22Rv1 (cell line): ENCODE measurements around the gene NID1.

ENCODE experiments used
- CTCF ChIP-seq: fragments of 450-650 bp; IDR thresholded peaks from 2 replicates; pipeline ENCODE4 v1.5.1; 2017; ENCODE audit warnings: mild to moderate bottlenecking
- ZFX ChIP-seq: fragments of 450-650 bp; IDR thresholded peaks from 2 replicates; pipeline ENCODE4 v1.6.1; 2017; ENCODE audit warnings: antibody characterized with exemption, borderline replicate concordance

DNA sequence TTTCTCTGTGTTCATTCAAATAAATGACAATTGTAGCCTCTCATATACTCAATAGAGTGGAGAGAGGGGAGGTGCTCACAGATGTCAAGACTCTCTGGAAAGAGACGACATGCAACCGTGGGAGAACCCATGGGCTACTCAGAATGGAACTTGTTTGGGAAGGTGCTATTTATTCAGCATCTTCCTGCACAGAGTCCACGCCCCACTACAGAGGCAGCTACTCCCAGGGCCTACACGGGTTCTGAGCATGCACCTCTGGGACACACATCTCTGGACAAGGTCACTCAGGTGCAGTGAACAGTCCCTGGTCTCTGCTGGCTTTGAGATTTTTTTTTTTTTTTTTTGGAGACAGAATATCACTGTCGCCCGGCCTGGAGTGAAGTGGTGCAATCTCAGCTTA lies 64.1 kb downstream of the NID1 start:
- TF ChIP-seq CTCF (no peak), ZFX (no peak)
